ENCODE measurements around the gene PTRH2. TPM values are rescaled to one million over a fixed set of nuclear protein-coding genes. Genes with fewer than 3 reads are reported as not detected.
A peak's percentile ranks its signal among the peaks of the same experiment; 100 is the strongest.

The PTRH2 gene
- total RNA-seq, 1 experiment from 2014 or later: 48.0 TPM

DNA sequence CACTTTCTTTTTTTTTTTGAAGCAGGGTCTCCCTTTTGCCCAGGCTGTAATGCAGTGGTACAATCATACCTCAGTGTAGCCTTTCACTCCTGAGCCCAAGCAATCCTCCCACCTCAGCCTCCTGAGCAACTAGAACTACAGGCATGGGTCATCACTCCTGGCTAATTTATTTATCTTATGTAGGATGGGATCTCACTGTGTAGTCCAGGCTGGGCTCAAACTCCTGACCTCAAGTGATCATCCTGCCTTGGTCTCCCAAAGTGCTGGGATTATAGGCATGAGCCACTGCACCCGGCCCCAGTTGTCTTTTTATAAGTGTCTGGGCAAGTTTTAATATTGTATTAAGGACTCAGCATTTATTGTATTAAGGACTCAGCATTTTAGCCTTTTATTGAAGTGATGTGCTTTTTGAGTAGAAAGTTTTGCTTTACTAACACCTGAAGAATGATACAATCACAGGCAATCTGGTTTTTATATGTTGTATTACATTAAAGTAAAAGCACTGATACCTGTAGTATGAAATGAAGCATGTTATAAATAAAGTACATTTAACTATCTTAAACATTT is 23.1 kb upstream of the PTRH2 start:
- Histone ChIP-seq H3K27me3 (ENCODE audit: low read length) (no peaks in the 10 kb centered on the region), H3K4me3 (ENCODE audit: low read length) (no peak overlapping the region), H3K9me3 (ENCODE audit: low read length) (no peaks in the 10 kb centered on the region), H3K4me2 (ENCODE audit: low read depth, low read length, poor library complexity, severe bottlenecking) (no peak overlapping the region), H3K9ac (ENCODE audit: low read length) (no peak overlapping the region), H3K36me3 (ENCODE audit: insufficient read depth, low read length) (peaks cover 4% of the 10 kb centered on the region; the same call in 1 of the 2 replicates), H4K20me1 (ENCODE audit: insufficient read depth, low read depth, low read length) (no peaks in the 10 kb centered on the region), H3K9me2 (replicated peaks; ENCODE audit: insufficient read depth, low read length) (no peaks in the 10 kb centered on the region), H3K4me1 (ENCODE audit: low read length) (peaks cover 4% of the 10 kb centered on the region; the same call in 1 of the 2 replicates), H2AFZ (ENCODE audit: low read length) (no peak overlapping the region), H3K79me2 (ENCODE audit: low read length) (peaks cover 83% of the 10 kb centered on the region), H3K27ac (ENCODE audit: low read length) (no peak overlapping the region)
- DNase-seq: no peak

- H3K79me2 ChIP-seq (ENCODE audit: low read length): peaks cover 89% of the 10 kb centered on the region
- no peaks in the 10 kb centered on the region for H4K20me1 ChIP-seq (ENCODE audit: insufficient read depth, low read depth, low read length)
- no peak overlapping the region for H3K4me3 ChIP-seq (ENCODE audit: low read length)
- H3K4me1 ChIP-seq (ENCODE audit: low read length): peaks cover 4% of the 10 kb centered on the region; the same call in 1 of the 2 replicates
- H3K36me3 ChIP-seq (ENCODE audit: insufficient read depth, low read length): no peaks in the 10 kb centered on the region
- H3K9ac ChIP-seq (ENCODE audit: low read length): no peak overlapping the region
- no peaks in the 10 kb centered on the region for H3K9me3 ChIP-seq (ENCODE audit: low read length)
- H2AFZ ChIP-seq (ENCODE audit: low read length): no peak overlapping the region
- no peaks in the 10 kb centered on the region for H3K27me3 ChIP-seq (ENCODE audit: low read length)
- no peaks in the 10 kb centered on the region for H3K9me2 ChIP-seq (replicated peaks; ENCODE audit: insufficient read depth, low read length)
- no peak overlapping the region for H3K4me2 ChIP-seq (ENCODE audit: low read depth, low read length, poor library complexity, severe bottlenecking)
- no peak overlapping the region for H3K27ac ChIP-seq (ENCODE audit: low read length)
- DNase-seq: no peak
Observed at GRCh38 chr17:59727817-59728533, 20.7 kb upstream of the PTRH2 start.

- Histone ChIP-seq H3K4me2 (ENCODE audit: low read depth, low read length, poor library complexity, severe bottlenecking) (no peak overlapping the region), H3K9me2 (replicated peaks; ENCODE audit: insufficient read depth, low read length) (no peaks in the 10 kb centered on the region), H3K4me1 (ENCODE audit: low read length) (peaks cover 4% of the 10 kb centered on the region; the same call in 1 of the 2 replicates), H3K9me3 (ENCODE audit: low read length) (no peaks in the 10 kb centered on the region), H3K4me3 (ENCODE audit: low read length) (no peak overlapping the region), H3K79me2 (ENCODE audit: low read length) (peaks cover 95% of the 10 kb centered on the region), H3K9ac (ENCODE audit: low read length) (no peak overlapping the region), H3K27ac (ENCODE audit: low read length) (no peak overlapping the region), H3K27me3 (ENCODE audit: low read length) (no peaks in the 10 kb centered on the region), H4K20me1 (ENCODE audit: insufficient read depth, low read depth, low read length) (no peaks in the 10 kb centered on the region), H2AFZ (ENCODE audit: low read length) (no peak overlapping the region), H3K36me3 (ENCODE audit: insufficient read depth, low read length) (no peaks in the 10 kb centered on the region)
- no peak for DNase-seq
Observed at GRCh38 chr17:59725691-59726090, 18.5 kb upstream of the PTRH2 start.

- Histone ChIP-seq H3K79me2 (ENCODE audit: low read length) (peaks cover 95% of the 10 kb centered on the region), H3K27ac (ENCODE audit: low read length) (no peak overlapping the region), H3K36me3 (ENCODE audit: insufficient read depth, low read length) (no peaks in the 10 kb centered on the region), H3K4me2 (ENCODE audit: low read depth, low read length, poor library complexity, severe bottlenecking) (no peak overlapping the region), H3K4me1 (ENCODE audit: low read length) (no peaks in the 10 kb centered on the region), H3K9ac (ENCODE audit: low read length) (no peak overlapping the region), H3K9me2 (replicated peaks; ENCODE audit: insufficient read depth, low read length) (no peaks in the 10 kb centered on the region), H3K9me3 (ENCODE audit: low read length) (no peaks in the 10 kb centered on the region), H3K4me3 (ENCODE audit: low read length) (no peak overlapping the region), H4K20me1 (ENCODE audit: insufficient read depth, low read depth, low read length) (no peaks in the 10 kb centered on the region), H3K27me3 (ENCODE audit: low read length) (no peaks in the 10 kb centered on the region), H2AFZ (ENCODE audit: low read length) (no peak overlapping the region)
- no peak for DNase-seq
Observed at GRCh38 chr17:59723607-59724006, 16.4 kb upstream of the PTRH2 start.

GRCh38 chr17:59723041-59723440 is 15.8 kb upstream of the PTRH2 start:
- Histone ChIP-seq H3K79me2 (ENCODE audit: low read length) (peaks cover 94% of the 10 kb centered on the region), H3K4me2 (ENCODE audit: low read depth, low read length, poor library complexity, severe bottlenecking) (no peak overlapping the region), H3K9me3 (ENCODE audit: low read length) (no peaks in the 10 kb centered on the region), H3K4me1 (ENCODE audit: low read length) (no peaks in the 10 kb centered on the region), H2AFZ (ENCODE audit: low read length) (no peak overlapping the region), H3K4me3 (ENCODE audit: low read length) (no peak overlapping the region), H3K9me2 (replicated peaks; ENCODE audit: insufficient read depth, low read length) (no peaks in the 10 kb centered on the region), H3K27ac (ENCODE audit: low read length) (no peak overlapping the region), H4K20me1 (ENCODE audit: insufficient read depth, low read depth, low read length) (no peaks in the 10 kb centered on the region), H3K36me3 (ENCODE audit: insufficient read depth, low read length) (no peaks in the 10 kb centered on the region), H3K9ac (ENCODE audit: low read length) (no peak overlapping the region), H3K27me3 (ENCODE audit: low read length) (no peaks in the 10 kb centered on the region)
- no peak for DNase-seq

GRCh38 chr17:59722623-59723022 is 15.4 kb upstream of the PTRH2 start:
- Histone ChIP-seq H3K27me3 (ENCODE audit: low read length) (no peaks in the 10 kb centered on the region), H3K27ac (ENCODE audit: low read length) (no peak overlapping the region), H3K9ac (ENCODE audit: low read length) (no peak overlapping the region), H2AFZ (ENCODE audit: low read length) (no peak overlapping the region), H4K20me1 (ENCODE audit: insufficient read depth, low read depth, low read length) (no peaks in the 10 kb centered on the region), H3K9me3 (ENCODE audit: low read length) (no peaks in the 10 kb centered on the region), H3K36me3 (ENCODE audit: insufficient read depth, low read length) (no peaks in the 10 kb centered on the region), H3K4me3 (ENCODE audit: low read length) (no peak overlapping the region), H3K4me2 (ENCODE audit: low read depth, low read length, poor library complexity, severe bottlenecking) (no peak overlapping the region), H3K79me2 (ENCODE audit: low read length) (peaks cover 94% of the 10 kb centered on the region), H3K4me1 (ENCODE audit: low read length) (no peaks in the 10 kb centered on the region), H3K9me2 (replicated peaks; ENCODE audit: insufficient read depth, low read length) (no peaks in the 10 kb centered on the region)
- no peak for DNase-seq

DNA sequence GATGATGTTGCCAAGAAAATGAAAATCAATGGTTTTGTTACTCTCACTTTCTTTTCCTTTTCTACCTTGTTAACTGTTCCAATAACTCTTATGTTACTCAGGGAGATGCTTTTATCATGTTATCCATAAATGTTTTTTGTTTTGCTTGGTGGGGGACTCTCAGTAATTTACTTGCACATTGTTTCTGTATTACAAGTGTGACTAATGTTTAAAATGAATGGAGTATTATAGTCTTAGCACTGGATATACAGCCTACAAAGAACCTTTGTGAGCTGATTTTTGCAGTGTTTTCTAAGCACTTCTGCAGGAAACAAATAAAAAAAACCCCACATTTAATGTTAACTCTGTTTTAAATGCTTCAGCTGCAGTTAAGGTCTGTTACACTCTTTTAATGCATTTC is 12.3 kb upstream of the PTRH2 start:
- Histone ChIP-seq H2AFZ (ENCODE audit: low read length) (no peak overlapping the region), H3K36me3 (ENCODE audit: insufficient read depth, low read length) (no peaks in the 10 kb centered on the region), H3K9me3 (ENCODE audit: low read length) (no peaks in the 10 kb centered on the region), H3K27ac (ENCODE audit: low read length) (no peak overlapping the region), H3K79me2 (ENCODE audit: low read length) (peaks cover 98% of the 10 kb centered on the region), H3K4me1 (ENCODE audit: low read length) (no peaks in the 10 kb centered on the region), H3K9me2 (replicated peaks; ENCODE audit: insufficient read depth, low read length) (no peaks in the 10 kb centered on the region), H3K4me3 (ENCODE audit: low read length) (no peak overlapping the region), H4K20me1 (ENCODE audit: insufficient read depth, low read depth, low read length) (no peaks in the 10 kb centered on the region), H3K4me2 (ENCODE audit: low read depth, low read length, poor library complexity, severe bottlenecking) (no peak overlapping the region), H3K27me3 (ENCODE audit: low read length) (no peaks in the 10 kb centered on the region), H3K9ac (ENCODE audit: low read length) (no peak overlapping the region)
- DNase-seq: peak; percentile 29

DNA sequence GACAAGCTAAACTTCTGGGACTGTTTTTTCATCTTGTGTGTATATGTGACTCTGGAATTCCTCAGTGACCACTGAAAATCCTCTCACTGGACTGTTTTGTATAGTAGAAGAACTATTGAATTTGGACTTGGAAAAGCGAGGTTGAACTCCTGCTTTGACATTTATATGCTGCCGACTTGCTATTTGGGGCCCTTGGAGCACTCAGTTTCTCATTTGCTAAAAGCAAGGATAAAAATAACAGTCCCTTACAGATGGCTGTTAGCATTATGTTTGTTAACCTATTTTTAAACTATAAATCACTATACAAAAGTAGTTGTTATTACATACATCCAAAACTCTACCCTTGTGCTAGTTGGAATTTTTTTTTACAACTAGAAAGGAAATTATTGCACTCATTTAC is 9.2 kb upstream of the PTRH2 start:
- H3K4me1 ChIP-seq (ENCODE audit: low read length): peaks cover 14% of the 10 kb centered on the region
- H3K27ac ChIP-seq (ENCODE audit: low read length): no peak overlapping the region
- no peaks in the 10 kb centered on the region for H3K36me3 ChIP-seq (ENCODE audit: insufficient read depth, low read length)
- no peaks in the 10 kb centered on the region for H3K27me3 ChIP-seq (ENCODE audit: low read length)
- H3K9me3 ChIP-seq (ENCODE audit: low read length): no peaks in the 10 kb centered on the region
- no peak overlapping the region for H3K4me2 ChIP-seq (ENCODE audit: low read depth, low read length, poor library complexity, severe bottlenecking)
- H2AFZ ChIP-seq (ENCODE audit: low read length): no peak overlapping the region
- H3K4me3 ChIP-seq (ENCODE audit: low read length): no peak overlapping the region
- DNase-seq: peak; percentile 36
- peaks cover 98% of the 10 kb centered on the region for H3K79me2 ChIP-seq (ENCODE audit: low read length)
- no peak overlapping the region for H3K9ac ChIP-seq (ENCODE audit: low read length)
- no peaks in the 10 kb centered on the region for H4K20me1 ChIP-seq (ENCODE audit: insufficient read depth, low read depth, low read length)
- H3K9me2 ChIP-seq (replicated peaks; ENCODE audit: insufficient read depth, low read length): no peaks in the 10 kb centered on the region

Data from Karpas-422 (cell line).